Vagina (tissue), 2 donors: ENCODE data around the gene ATG14. TPM values are rescaled to one million over a fixed set of nuclear protein-coding genes. Genes with fewer than 3 reads are reported as not detected.

Source experiments
- DNase-seq, 2 donors: peaks; one replicate each; pipeline ENCODE4 v3.0.0-alpha.2; 2017; ENCODE audit errors: extremely low spot score in 2 of 2
- H3K27ac ChIP-seq: fragments of 200-600 bp; sonication (generic); one replicate; pipeline ENCODE4 v1.5.1; 2019
- H3K27me3 ChIP-seq: fragments of 200-600 bp; sonication (generic); one replicate; pipeline ENCODE4 v1.5.1; 2019
- H3K36me3 ChIP-seq, 2 donors: fragments of 200-600 bp; sonication (generic); one replicate each; pipeline ENCODE4 v1.5.1; 2017 to 2019
- H3K4me1 ChIP-seq: fragments of 200-600 bp; sonication (generic); one replicate; pipeline ENCODE4 v1.5.1; 2019
- H3K4me3 ChIP-seq, 2 donors: fragments of 200-600 bp; sonication (generic); 1 replicate in 1 of 2; 2 replicates in 1 of 2; pipeline ENCODE4 v1.5.1; 2016 to 2019
- H3K9me3 ChIP-seq: fragments of 200-600 bp; sonication (generic); one replicate; pipeline ENCODE4 v1.5.1; 2019
- POLR2A ChIP-seq, 2 donors: fragments of 450-650 bp; IDR thresholded peaks; one replicate each; pipeline ENCODE4 v1.6.1; 2017; ENCODE audit warnings: antibody characterized with exemption in 2 of 2, mild to moderate bottlenecking in 2 of 2, moderate library complexity in 2 of 2
- POLR2AphosphoS5 ChIP-seq, 2 donors: sonication (generic); formaldehyde crosslinking; IDR thresholded peaks; one replicate each; pipeline ENCODE4 v1.9.0; 2017; ENCODE audit warnings: antibody characterized with exemption in 2 of 2, mild to moderate bottlenecking in 2 of 2, low read depth in 1 of 2; ENCODE audit not compliant: insufficient read depth in 1 of 2
- intact Hi-C: fragments of 100-400 bp; cut with DNase I; formaldehyde crosslinking; loops from one replicate; pipeline ENCODE4 v1.15.1; 2023
- total RNA-seq: library from RNA; depleted of rRNA; stranded (reverse); fragments of >200 nt; gene quantifications from one replicate; pipeline ENCODE4 v1.2.3, GENCODE V29; 2016
- TF ChIP-seq, protein P1 (sequence below), 3 experiments: fragments of 450-650 bp in 2 of 3; fragments of 200-600 bp in 1 of 3; sonication (generic) in 1 of 3; IDR thresholded peaks; one replicate each; pipeline ENCODE4 v1.5.1; 2017 to 2019; ENCODE audit warnings: antibody characterized with exemption in 3 of 3, mild to moderate bottlenecking in 2 of 3, moderate library complexity in 2 of 3

ATG14 gene
- total RNA-seq, 1 donor from 2014 or later, result 11.5 TPM

DNA sequence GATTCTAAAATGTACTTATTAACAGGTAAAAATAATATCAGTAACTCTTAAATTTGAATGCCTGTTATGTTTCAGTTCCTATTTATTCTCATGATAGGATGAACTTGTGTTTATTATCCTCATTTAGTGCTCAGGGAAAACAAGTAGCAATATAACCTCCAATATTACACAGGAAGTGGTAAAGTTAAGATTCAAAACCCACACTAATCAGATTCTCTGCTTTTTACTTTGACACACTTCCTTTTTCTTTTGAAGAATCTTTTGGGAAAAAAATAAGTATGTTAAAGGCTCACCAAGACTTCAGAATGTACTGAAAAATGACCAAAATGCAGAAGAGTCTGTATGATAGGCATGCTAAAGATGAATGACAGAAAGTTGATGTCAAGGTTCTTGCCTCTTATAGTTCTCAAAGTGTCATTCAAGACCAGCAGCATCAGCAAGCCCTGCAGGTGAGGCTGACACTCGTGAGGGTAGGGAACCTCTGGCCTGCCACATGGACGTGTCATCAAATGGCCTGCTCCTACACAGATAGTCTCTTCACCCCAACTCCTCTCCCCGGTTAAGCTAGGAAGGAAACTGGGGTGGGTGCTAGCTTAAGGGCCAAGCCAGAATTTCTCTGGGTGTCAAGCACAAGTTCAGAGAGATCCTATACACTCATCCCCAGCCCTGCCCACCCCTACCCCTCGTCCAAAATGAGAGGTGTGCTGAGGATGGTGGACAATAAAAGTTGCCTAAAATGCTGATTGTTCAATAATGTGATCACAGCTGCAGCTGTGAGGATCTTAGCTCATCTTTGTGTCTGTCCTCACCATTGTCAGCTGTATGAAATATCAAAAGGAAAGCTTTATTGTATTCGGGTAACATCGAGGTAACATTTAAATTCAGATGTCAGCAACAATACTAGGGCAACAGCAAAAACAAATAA lies 22.5 kb upstream of the ATG14 start:
- intact Hi-C loops, result loop anchor here (10.0 kb wide), 1 partner anchor 179 kb away; no protein-coding TSS in a partner anchor
- Histone ChIP-seq H3K4me3 (no peak overlapping the region), H3K36me3 (no peaks in the 10 kb centered on the region), H3K27ac (no peak overlapping the region), H3K9me3 (no peaks in the 10 kb centered on the region), H3K4me1 (no peaks in the 10 kb centered on the region), H3K27me3 (no peaks in the 10 kb centered on the region)
- no peak for TF ChIP-seq POLR2AphosphoS5 (IDR thresholded peaks at IDR 0.05; ENCODE audit: insufficient read depth in 1 of 2, low read depth in 1 of 2)
- no peak for TF ChIP-seq POLR2A (IDR thresholded peaks at IDR 0.05)
- peak in 1 of 2 donors; percentile 80 for DNase-seq

DNA sequence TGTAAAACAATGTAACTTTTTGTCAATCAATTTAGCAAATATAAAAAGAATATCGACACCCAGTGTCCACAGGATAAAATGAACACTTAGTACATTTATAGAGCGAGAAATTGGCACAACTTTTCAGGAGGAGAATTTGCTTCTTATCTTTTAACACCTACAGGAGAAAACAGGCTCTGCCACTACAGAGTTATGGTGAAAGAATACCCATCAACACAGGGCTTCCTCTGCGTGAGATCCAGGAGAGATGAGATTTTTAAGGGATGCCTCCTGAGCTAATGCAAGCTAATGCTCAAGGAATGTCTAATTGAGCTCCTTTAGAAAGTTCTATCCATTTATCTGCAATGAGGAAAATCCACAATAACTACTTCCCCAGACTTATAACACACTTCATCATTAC lies 21.0 kb upstream of the ATG14 start:
- TF ChIP-seq, protein P1, sequence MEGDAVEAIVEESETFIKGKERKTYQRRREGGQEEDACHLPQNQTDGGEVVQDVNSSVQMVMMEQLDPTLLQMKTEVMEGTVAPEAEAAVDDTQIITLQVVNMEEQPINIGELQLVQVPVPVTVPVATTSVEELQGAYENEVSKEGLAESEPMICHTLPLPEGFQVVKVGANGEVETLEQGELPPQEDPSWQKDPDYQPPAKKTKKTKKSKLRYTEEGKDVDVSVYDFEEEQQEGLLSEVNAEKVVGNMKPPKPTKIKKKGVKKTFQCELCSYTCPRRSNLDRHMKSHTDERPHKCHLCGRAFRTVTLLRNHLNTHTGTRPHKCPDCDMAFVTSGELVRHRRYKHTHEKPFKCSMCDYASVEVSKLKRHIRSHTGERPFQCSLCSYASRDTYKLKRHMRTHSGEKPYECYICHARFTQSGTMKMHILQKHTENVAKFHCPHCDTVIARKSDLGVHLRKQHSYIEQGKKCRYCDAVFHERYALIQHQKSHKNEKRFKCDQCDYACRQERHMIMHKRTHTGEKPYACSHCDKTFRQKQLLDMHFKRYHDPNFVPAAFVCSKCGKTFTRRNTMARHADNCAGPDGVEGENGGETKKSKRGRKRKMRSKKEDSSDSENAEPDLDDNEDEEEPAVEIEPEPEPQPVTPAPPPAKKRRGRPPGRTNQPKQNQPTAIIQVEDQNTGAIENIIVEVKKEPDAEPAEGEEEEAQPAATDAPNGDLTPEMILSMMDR (IDR thresholded peaks at IDR 0.05), result no peak
- TF ChIP-seq POLR2A (IDR thresholded peaks at IDR 0.05) (no peak), POLR2AphosphoS5 (IDR thresholded peaks at IDR 0.05; ENCODE audit: insufficient read depth in 1 of 2, low read depth in 1 of 2) (no peak)
- intact Hi-C loops, result loop anchor here (10.0 kb wide), 1 partner anchor 178 kb away; no protein-coding TSS in a partner anchor

DNA sequence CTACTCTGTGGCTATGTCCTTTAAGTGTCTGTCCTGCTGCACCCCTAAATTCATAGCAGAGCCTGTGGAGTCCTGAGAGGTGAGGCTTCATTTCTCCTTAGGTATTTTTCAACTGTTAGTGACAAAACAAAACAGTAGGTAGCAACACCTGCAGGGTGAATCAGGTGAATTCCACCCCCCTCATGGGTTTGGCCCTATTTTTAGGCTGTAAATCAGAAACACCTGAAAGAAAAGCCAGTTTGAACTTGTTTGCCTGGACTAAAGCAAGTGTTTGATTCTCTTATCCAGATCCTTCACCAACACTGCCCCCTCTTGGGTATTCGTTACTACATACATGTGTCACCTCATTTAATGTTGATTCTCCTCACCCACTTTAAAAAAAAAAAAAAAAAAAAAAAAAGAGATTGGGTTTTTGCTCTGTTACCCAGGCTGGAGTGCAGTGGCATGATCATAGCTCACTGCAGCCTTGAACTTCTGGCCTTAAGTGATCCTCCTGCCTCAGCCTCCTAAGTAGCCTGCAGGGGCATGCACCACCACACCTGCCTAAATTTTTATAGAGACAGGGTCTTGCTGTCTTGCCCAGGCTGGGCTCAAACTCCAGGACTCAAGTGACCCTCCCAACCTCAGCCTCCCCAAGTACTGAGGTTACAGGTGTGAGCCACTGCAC lies 18.5 kb upstream of the ATG14 start:
- Histone ChIP-seq H3K27ac (no peak overlapping the region), H3K27me3 (no peaks in the 10 kb centered on the region), H3K9me3 (no peaks in the 10 kb centered on the region), H3K36me3 (no peaks in the 10 kb centered on the region), H3K4me3 (no peak overlapping the region), H3K4me1 (no peaks in the 10 kb centered on the region)
- peak in 1 of 2 donors; percentile 52 for DNase-seq
- intact Hi-C loops, result loop anchor here (10.0 kb wide), 1 partner anchor 175 kb away; no protein-coding TSS in a partner anchor
- no peak for TF ChIP-seq POLR2A (IDR thresholded peaks at IDR 0.05)
- TF ChIP-seq, protein P1 (IDR thresholded peaks at IDR 0.05), result peak; percentile 13 to 43 (median 18)
- peak in 1 of 2 donors; percentile 28 for TF ChIP-seq POLR2AphosphoS5 (IDR thresholded peaks at IDR 0.05; ENCODE audit: insufficient read depth in 1 of 2, low read depth in 1 of 2)

More for the DNA sequence above, 21.0 kb upstream of the ATG14 start:
- Histone ChIP-seq H3K4me3 (no peak overlapping the region), H3K36me3 (no peaks in the 10 kb centered on the region), H3K27me3 (no peaks in the 10 kb centered on the region), H3K9me3 (no peaks in the 10 kb centered on the region), H3K4me1 (no peaks in the 10 kb centered on the region), H3K27ac (no peak overlapping the region)
- peak in 1 of 2 donors; percentile 25 for DNase-seq

DNA sequence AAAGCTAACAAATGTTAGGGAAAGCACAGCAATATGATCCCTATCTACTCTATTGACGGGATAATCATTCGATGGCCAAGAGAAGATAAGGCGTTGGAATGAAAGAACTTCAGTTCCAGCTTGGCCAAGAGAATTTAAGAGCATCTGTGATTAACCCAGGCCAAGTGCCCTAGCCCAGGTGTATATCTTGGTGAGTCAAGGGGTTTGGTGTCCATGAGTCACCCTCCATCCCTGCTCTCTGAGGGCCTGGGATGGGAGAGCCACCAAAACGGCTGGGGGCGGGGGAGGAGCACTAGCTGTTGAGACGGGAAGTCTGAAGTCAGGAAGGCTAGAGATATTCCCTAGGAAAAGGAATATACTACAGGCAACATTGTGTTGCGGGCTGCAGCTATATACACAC lies 15.8 kb upstream of the ATG14 start:
- Histone ChIP-seq H3K9me3 (no peaks in the 10 kb centered on the region), H3K27me3 (no peaks in the 10 kb centered on the region), H3K27ac (no peak overlapping the region), H3K4me3 (no peak overlapping the region), H3K36me3 (no peaks in the 10 kb centered on the region), H3K4me1 (no peaks in the 10 kb centered on the region)
- DNase-seq, result no peak
- intact Hi-C loops, result no loop called here
- TF ChIP-seq POLR2AphosphoS5 (IDR thresholded peaks at IDR 0.05; ENCODE audit: insufficient read depth in 1 of 2, low read depth in 1 of 2), result no peak
- no peak for TF ChIP-seq POLR2A (IDR thresholded peaks at IDR 0.05)
- TF ChIP-seq, protein P1 (IDR thresholded peaks at IDR 0.05), result no peak

DNA sequence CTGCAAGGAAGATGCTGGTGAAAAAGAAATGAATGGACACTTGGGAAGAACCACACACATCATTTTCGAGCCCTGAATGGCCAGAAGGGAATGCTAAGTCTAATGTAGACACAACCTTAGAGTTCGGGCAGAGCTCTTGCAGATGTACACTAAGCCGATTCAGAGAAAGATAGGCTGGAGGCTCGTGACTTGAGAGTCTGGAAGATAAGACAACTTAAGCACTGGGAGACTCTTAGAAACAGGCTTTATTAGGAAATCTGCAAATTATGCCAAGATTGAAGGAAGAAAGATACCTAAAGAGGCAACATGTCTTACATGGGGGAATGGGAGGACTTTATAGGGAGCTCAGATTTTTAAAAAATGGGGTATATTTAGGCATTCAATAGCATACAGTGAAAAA lies 15.3 kb upstream of the ATG14 start:
- H3K9me3 ChIP-seq, result no peaks in the 10 kb centered on the region
- no peak overlapping the region for H3K27ac ChIP-seq
- H3K27me3 ChIP-seq, result no peaks in the 10 kb centered on the region
- no peaks in the 10 kb centered on the region for H3K36me3 ChIP-seq
- DNase-seq, result no peak
- no peak for TF ChIP-seq POLR2AphosphoS5 (IDR thresholded peaks at IDR 0.05; ENCODE audit: insufficient read depth in 1 of 2, low read depth in 1 of 2)
- TF ChIP-seq, protein P1 (IDR thresholded peaks at IDR 0.05), result no peak
- TF ChIP-seq POLR2A (IDR thresholded peaks at IDR 0.05), result no peak
- intact Hi-C loops, result no loop called here
- no peak overlapping the region for H3K4me3 ChIP-seq
- H3K4me1 ChIP-seq, result no peaks in the 10 kb centered on the region
